ENCODE measurements around the gene MAPK4.

Gene MAPK4

DNA sequence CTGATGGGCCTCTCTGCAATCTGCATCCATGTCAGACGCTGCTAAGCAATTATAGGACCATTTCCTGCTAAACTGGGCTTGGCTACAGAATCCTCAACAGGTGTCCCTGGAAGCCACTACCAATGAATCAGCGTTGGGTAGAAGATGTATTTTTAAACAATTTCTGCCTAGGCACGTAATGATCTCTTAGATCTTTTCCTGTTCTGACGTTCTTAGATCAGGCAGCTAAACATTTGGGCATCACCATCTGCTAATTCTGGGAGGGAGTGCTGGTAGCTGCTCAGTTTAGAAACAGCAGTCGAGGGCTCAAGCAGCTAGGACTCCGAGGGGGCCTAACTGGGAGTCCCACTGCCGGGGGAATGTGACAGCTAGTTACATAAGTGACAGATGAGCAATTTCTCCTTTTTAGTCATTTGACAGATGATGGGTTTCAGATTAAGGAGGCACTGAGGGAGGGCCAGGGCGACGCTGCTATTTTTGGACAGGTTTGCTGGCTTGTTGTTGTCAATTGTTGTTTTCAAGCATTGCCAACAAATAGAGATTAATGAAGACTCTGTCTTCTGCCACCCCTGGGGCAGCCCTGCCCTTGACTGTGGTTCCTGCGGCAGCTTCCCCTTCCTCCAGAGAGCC lies 167.2 kb downstream of the MAPK4 start:
- Histone ChIP-seq H3K27me3 (ENCODE audit: control insufficient read depth in 2 of 2, insufficient read depth in 2 of 2, low read length in 2 of 2) (no peaks in the 10 kb centered on the region), H3K9ac (ENCODE audit: low read depth in 1 of 2, low read length in 2 of 2) (no peak overlapping the region), H3K4me3 (ENCODE audit: low read length in 2 of 2) (no peak overlapping the region), H3K4me1 (ENCODE audit: control insufficient read depth in 2 of 2, insufficient read depth in 2 of 2, low read length in 2 of 2) (no peaks in the 10 kb centered on the region), H3K9me3 (ENCODE audit: control insufficient read depth in 2 of 2, low read length in 2 of 2) (no peaks in the 10 kb centered on the region), H3K27ac (ENCODE audit: low read depth in 2 of 2, low read length in 2 of 2) (no peak overlapping the region), H3K36me3 (ENCODE audit: control insufficient read depth in 2 of 2, insufficient read depth in 2 of 2, low read length in 2 of 2) (no peaks in the 10 kb centered on the region)

- Histone ChIP-seq H3K9ac (ENCODE audit: low read depth in 1 of 2, low read length in 2 of 2) (no peak overlapping the region), H3K27ac (ENCODE audit: low read depth in 2 of 2, low read length in 2 of 2) (no peak overlapping the region), H3K4me3 (ENCODE audit: low read length in 2 of 2) (no peak overlapping the region)
These were observed 168.0 kb downstream of the MAPK4 start for GRCh38 chr18:50727721-50728471.

GRCh38 chr18:50729376-50729775 lies 169.5 kb downstream of the MAPK4 start:
- no peaks in the 10 kb centered on the region for H3K27me3 ChIP-seq (ENCODE audit: control insufficient read depth in 2 of 2, insufficient read depth in 2 of 2, low read length in 2 of 2)
- H3K4me1 ChIP-seq (ENCODE audit: control insufficient read depth in 2 of 2, insufficient read depth in 2 of 2, low read length in 2 of 2): no peaks in the 10 kb centered on the region
- no peak overlapping the region for H3K9ac ChIP-seq (ENCODE audit: low read depth in 1 of 2, low read length in 2 of 2)
- H3K36me3 ChIP-seq (ENCODE audit: control insufficient read depth in 2 of 2, insufficient read depth in 2 of 2, low read length in 2 of 2): no peaks in the 10 kb centered on the region
- H3K4me3 ChIP-seq (ENCODE audit: low read length in 2 of 2): no peak overlapping the region
- H3K27ac ChIP-seq (ENCODE audit: low read depth in 2 of 2, low read length in 2 of 2): no peak overlapping the region
- no peaks in the 10 kb centered on the region for H3K9me3 ChIP-seq (ENCODE audit: control insufficient read depth in 2 of 2, low read length in 2 of 2)

More at GRCh38 chr18:50727721-50728471, 168.0 kb downstream of the MAPK4 start:
- Histone ChIP-seq H3K27me3 (ENCODE audit: control insufficient read depth in 2 of 2, insufficient read depth in 2 of 2, low read length in 2 of 2) (no peaks in the 10 kb centered on the region), H3K9me3 (ENCODE audit: control insufficient read depth in 2 of 2, low read length in 2 of 2) (no peaks in the 10 kb centered on the region), H3K4me1 (ENCODE audit: control insufficient read depth in 2 of 2, insufficient read depth in 2 of 2, low read length in 2 of 2) (no peaks in the 10 kb centered on the region), H3K36me3 (ENCODE audit: control insufficient read depth in 2 of 2, insufficient read depth in 2 of 2, low read length in 2 of 2) (no peaks in the 10 kb centered on the region)

DNA sequence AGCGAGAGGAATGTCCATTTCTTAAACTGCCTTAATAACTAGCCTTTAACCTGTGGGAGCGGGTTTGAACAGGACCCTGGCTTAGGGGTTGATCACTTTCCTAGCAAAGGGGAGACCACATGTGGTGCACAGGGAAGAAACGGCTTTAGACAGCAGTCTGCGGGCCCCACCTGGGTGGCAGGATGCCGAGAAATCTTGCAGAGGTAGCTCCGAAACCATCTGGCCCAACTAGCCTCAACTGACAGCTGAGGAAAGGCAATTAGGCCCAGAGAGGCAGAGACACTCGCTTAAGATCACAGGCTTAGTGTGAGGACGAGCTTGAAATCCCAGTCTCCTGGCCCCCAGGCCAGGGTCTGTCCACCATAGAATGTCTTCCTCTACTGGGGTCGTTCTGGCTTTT lies 170.1 kb downstream of the MAPK4 start:
- H3K9ac ChIP-seq (ENCODE audit: low read depth in 1 of 2, low read length in 2 of 2): no peak overlapping the region
- H3K4me1 ChIP-seq (ENCODE audit: control insufficient read depth in 2 of 2, insufficient read depth in 2 of 2, low read length in 2 of 2): no peaks in the 10 kb centered on the region
- H3K9me3 ChIP-seq (ENCODE audit: control insufficient read depth in 2 of 2, low read length in 2 of 2): no peaks in the 10 kb centered on the region
- no peaks in the 10 kb centered on the region for H3K36me3 ChIP-seq (ENCODE audit: control insufficient read depth in 2 of 2, insufficient read depth in 2 of 2, low read length in 2 of 2)
- no peak overlapping the region for H3K27ac ChIP-seq (ENCODE audit: low read depth in 2 of 2, low read length in 2 of 2)
- no peak overlapping the region for H3K4me3 ChIP-seq (ENCODE audit: low read length in 2 of 2)
- no peaks in the 10 kb centered on the region for H3K27me3 ChIP-seq (ENCODE audit: control insufficient read depth in 2 of 2, insufficient read depth in 2 of 2, low read length in 2 of 2)

DNA sequence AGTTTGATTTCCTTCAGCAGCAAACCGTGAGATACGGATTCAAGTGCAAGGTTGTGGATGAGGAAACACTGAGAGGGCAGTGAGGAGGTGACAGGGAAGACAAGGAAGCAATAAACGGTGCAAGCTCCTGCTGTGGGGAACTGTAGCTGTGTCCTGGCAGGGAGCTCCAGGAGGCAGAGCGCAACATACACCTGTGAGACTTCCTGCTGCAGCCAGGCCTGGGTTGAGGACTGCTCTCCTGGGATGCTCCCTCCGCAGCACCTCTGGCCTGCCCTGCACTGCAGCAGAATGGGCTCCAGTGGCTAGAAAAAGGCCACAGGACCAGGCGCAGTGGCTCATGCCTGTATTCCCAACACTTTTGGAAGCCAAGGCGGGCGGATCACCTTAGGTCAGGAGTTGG lies 174.5 kb downstream of the MAPK4 start:
- Histone ChIP-seq H3K9me3 (ENCODE audit: control insufficient read depth in 2 of 2, low read length in 2 of 2) (no peaks in the 10 kb centered on the region), H3K4me3 (ENCODE audit: low read length in 2 of 2) (no peak overlapping the region), H3K9ac (ENCODE audit: low read depth in 1 of 2, low read length in 2 of 2) (no peak overlapping the region), H3K27me3 (ENCODE audit: control insufficient read depth in 2 of 2, insufficient read depth in 2 of 2, low read length in 2 of 2) (peaks cover 0 to 3% of the 10 kb centered on the region in 2 donors), H3K27ac (ENCODE audit: low read depth in 2 of 2, low read length in 2 of 2) (no peak overlapping the region), H3K36me3 (ENCODE audit: control insufficient read depth in 2 of 2, insufficient read depth in 2 of 2, low read length in 2 of 2) (no peaks in the 10 kb centered on the region), H3K4me1 (ENCODE audit: control insufficient read depth in 2 of 2, insufficient read depth in 2 of 2, low read length in 2 of 2) (no peaks in the 10 kb centered on the region)

GRCh38 chr18:50734886-50735285 lies 175.0 kb downstream of the MAPK4 start:
- H3K4me1 ChIP-seq (ENCODE audit: control insufficient read depth in 2 of 2, insufficient read depth in 2 of 2, low read length in 2 of 2): no peaks in the 10 kb centered on the region
- peaks cover 0 to 3% of the 10 kb centered on the region in 2 donors for H3K27me3 ChIP-seq (ENCODE audit: control insufficient read depth in 2 of 2, insufficient read depth in 2 of 2, low read length in 2 of 2)
- no peak overlapping the region for H3K9ac ChIP-seq (ENCODE audit: low read depth in 1 of 2, low read length in 2 of 2)
- no peaks in the 10 kb centered on the region for H3K9me3 ChIP-seq (ENCODE audit: control insufficient read depth in 2 of 2, low read length in 2 of 2)
- H3K36me3 ChIP-seq (ENCODE audit: control insufficient read depth in 2 of 2, insufficient read depth in 2 of 2, low read length in 2 of 2): no peaks in the 10 kb centered on the region
- H3K27ac ChIP-seq (ENCODE audit: low read depth in 2 of 2, low read length in 2 of 2): no peak overlapping the region
- no peak overlapping the region for H3K4me3 ChIP-seq (ENCODE audit: low read length in 2 of 2)

DNA sequence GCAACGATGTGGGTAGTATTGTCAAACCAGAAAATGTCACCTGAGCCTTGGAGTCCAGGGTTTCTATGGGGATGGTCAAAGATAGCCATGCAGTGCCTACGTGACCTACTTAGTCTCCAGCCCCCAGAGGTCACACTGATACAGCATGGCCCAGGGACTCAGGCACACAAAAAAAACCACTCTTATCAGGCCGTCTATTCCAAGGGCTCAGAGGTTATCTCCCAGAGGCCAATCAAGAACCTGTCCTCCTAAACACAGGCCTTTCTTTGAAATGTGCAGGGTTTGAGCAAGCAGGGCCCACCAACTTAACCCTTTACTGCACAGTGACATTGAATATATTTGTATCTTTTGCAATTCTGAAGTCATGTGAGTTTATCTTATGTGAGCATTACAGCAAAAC lies 177.2 kb downstream of the MAPK4 start:
- Histone ChIP-seq H3K4me3 (ENCODE audit: low read length in 2 of 2) (no peak overlapping the region), H3K27me3 (ENCODE audit: control insufficient read depth in 2 of 2, insufficient read depth in 2 of 2, low read length in 2 of 2) (peaks cover 0 to 3% of the 10 kb centered on the region in 2 donors), H3K9ac (ENCODE audit: low read depth in 1 of 2, low read length in 2 of 2) (no peak overlapping the region), H3K4me1 (ENCODE audit: control insufficient read depth in 2 of 2, insufficient read depth in 2 of 2, low read length in 2 of 2) (no peaks in the 10 kb centered on the region), H3K36me3 (ENCODE audit: control insufficient read depth in 2 of 2, insufficient read depth in 2 of 2, low read length in 2 of 2) (no peaks in the 10 kb centered on the region), H3K9me3 (ENCODE audit: control insufficient read depth in 2 of 2, low read length in 2 of 2) (no peaks in the 10 kb centered on the region), H3K27ac (ENCODE audit: low read depth in 2 of 2, low read length in 2 of 2) (no peak overlapping the region)

DNA sequence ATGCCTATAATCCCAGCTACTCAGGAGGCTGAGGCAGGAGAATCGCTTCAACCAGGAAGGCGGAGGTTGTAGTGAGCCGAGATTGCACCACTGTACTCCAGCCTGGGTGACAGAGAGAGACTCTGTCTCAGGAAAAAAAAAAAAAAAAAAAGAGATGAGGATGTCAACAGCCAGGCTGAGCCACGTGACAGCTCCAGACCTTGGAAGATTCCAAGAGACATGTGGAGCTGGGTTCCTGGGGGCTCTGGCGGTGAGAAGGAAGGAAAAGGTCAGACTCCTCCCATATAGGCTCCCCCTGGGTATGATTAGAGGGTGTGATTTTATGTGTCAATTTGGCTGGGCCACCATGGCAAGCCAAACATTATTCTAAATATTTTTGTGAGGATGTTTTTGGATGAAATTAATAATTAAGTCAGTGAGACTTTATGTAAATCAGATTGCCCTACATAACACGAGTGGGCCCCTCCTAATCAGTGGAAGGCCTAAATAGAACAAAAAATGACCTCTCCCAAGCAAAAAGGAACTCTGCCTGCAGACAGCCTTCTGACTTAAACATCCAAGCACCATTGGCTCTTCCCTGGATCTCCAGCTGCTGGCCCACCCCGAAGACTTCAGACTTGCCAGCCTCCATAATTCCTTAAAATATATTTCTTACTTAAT lies 178.3 kb downstream of the MAPK4 start:
- Histone ChIP-seq H3K36me3 (ENCODE audit: control insufficient read depth in 2 of 2, insufficient read depth in 2 of 2, low read length in 2 of 2) (no peaks in the 10 kb centered on the region), H3K4me1 (ENCODE audit: control insufficient read depth in 2 of 2, insufficient read depth in 2 of 2, low read length in 2 of 2) (no peaks in the 10 kb centered on the region), H3K27me3 (ENCODE audit: control insufficient read depth in 2 of 2, insufficient read depth in 2 of 2, low read length in 2 of 2) (peaks cover 0 to 3% of the 10 kb centered on the region in 2 donors), H3K4me3 (ENCODE audit: low read length in 2 of 2) (no peak overlapping the region), H3K9me3 (ENCODE audit: control insufficient read depth in 2 of 2, low read length in 2 of 2) (no peaks in the 10 kb centered on the region), H3K27ac (ENCODE audit: low read depth in 2 of 2, low read length in 2 of 2) (no peak overlapping the region), H3K9ac (ENCODE audit: low read depth in 1 of 2, low read length in 2 of 2) (no peak overlapping the region)

- no peaks in the 10 kb centered on the region for H3K27me3 ChIP-seq (ENCODE audit: control insufficient read depth in 2 of 2, insufficient read depth in 2 of 2, low read length in 2 of 2)
- no peak overlapping the region for H3K27ac ChIP-seq (ENCODE audit: low read depth in 2 of 2, low read length in 2 of 2)
- no peaks in the 10 kb centered on the region for H3K9me3 ChIP-seq (ENCODE audit: control insufficient read depth in 2 of 2, low read length in 2 of 2)
- H3K36me3 ChIP-seq (ENCODE audit: control insufficient read depth in 2 of 2, insufficient read depth in 2 of 2, low read length in 2 of 2): no peaks in the 10 kb centered on the region
- no peak overlapping the region for H3K9ac ChIP-seq (ENCODE audit: low read depth in 1 of 2, low read length in 2 of 2)
- H3K4me3 ChIP-seq (ENCODE audit: low read length in 2 of 2): no peak overlapping the region
- no peaks in the 10 kb centered on the region for H3K4me1 ChIP-seq (ENCODE audit: control insufficient read depth in 2 of 2, insufficient read depth in 2 of 2, low read length in 2 of 2)
These were observed 183.1 kb downstream of the MAPK4 start for GRCh38 chr18:50742952-50743351.

DNA sequence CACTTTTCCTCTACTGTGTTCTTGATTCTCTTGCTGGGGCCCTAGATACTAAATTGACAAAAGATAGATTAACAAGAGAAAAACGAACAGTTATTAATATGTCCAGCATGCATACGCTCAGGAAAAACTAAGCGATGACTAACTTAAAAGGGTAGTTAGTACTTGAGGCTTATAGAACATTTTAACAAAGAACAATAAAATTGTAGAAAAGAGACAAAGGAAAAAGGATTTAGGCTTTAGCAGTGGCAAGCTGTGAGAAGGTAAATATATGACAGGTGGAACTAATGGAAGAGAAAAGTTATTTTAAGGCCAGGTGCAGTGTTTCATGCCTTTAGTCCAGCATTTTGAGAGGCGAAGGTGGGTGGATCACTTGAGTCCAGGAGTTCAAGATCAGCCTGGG lies 184.4 kb downstream of the MAPK4 start:
- H3K27me3 ChIP-seq (ENCODE audit: control insufficient read depth in 2 of 2, insufficient read depth in 2 of 2, low read length in 2 of 2): no peaks in the 10 kb centered on the region
- no peaks in the 10 kb centered on the region for H3K4me1 ChIP-seq (ENCODE audit: control insufficient read depth in 2 of 2, insufficient read depth in 2 of 2, low read length in 2 of 2)
- no peak overlapping the region for H3K27ac ChIP-seq (ENCODE audit: low read depth in 2 of 2, low read length in 2 of 2)
- no peak overlapping the region for H3K4me3 ChIP-seq (ENCODE audit: low read length in 2 of 2)
- no peaks in the 10 kb centered on the region for H3K9me3 ChIP-seq (ENCODE audit: control insufficient read depth in 2 of 2, low read length in 2 of 2)
- H3K9ac ChIP-seq (ENCODE audit: low read depth in 1 of 2, low read length in 2 of 2): no peak overlapping the region
- no peaks in the 10 kb centered on the region for H3K36me3 ChIP-seq (ENCODE audit: control insufficient read depth in 2 of 2, insufficient read depth in 2 of 2, low read length in 2 of 2)
